HCT116 (cell line): ENCODE results near the gene NKX6-2. TPM values are rescaled to one million over a fixed set of nuclear protein-coding genes. Genes with fewer than 3 reads are reported as not detected.

ENCODE experiments used
- ATAC-seq: fragments of 200-7000 bp; cut with Tn5 transposase; 2 replicates; pipeline ENCODE4 v1.9.1; 2020; ENCODE audit warnings: mild to moderate bottlenecking, moderate library complexity
- BruUV-seq: library from RNA; stranded (reverse); fragments of 400-500 nt; replicated peaks from 2 replicates; lab custom pipeline; 2021; lab: Mats Ljungman, UMichigan
- CTCF ChIA-PET: fragments of 300-600 bp; sonication (Branson Sonifier 250); formaldehyde crosslinking; loops from one replicate; lab custom pipeline; 2021; ENCODE audit warnings: antibody characterized with exemption; lab: Charles Lee
- POLR2A ChIA-PET: fragments of 300-600, 350-600 bp; sonication (Branson Sonifier 250); formaldehyde crosslinking; loops from one replicate; lab custom pipeline; 2021; ENCODE audit warnings: antibody characterized with exemption; lab: Charles Lee
- RAD21 ChIA-PET, 2 experiments: fragments of 300-600 bp; sonication (Branson Sonifier 250); formaldehyde crosslinking; loops; one replicate each; lab custom pipeline; 2023; ENCODE audit warnings: low total read pairs in 2 of 2; ENCODE audit not compliant: uncharacterized antibody in 2 of 2, unreplicated experiment in 2 of 2, low non-redundant PET in 1 of 2; lab: Charles Lee
- DNase-seq: peaks from one replicate; pipeline ENCODE4 v3.0.0-alpha.2; 2010; ENCODE audit warnings: low read depth, low spot score
- H2AFZ ChIP-seq: fragments of 200-600 bp; shearing (Covaris generic), sonication (generic); 2 replicates; pipeline ENCODE4 v1.6.1; 2017; ENCODE audit warnings: low read depth, mixed run types, mixed read lengths, antibody characterized with exemption, low read length; ENCODE audit not compliant: poor library complexity, severe bottlenecking
- H3K27ac ChIP-seq: 2 replicates; pipeline ENCODE4 v1.5.1; 2012; ENCODE audit warnings: low read depth, low read length
- H3K27me3 ChIP-seq: fragments of 200-600 bp; sonication (generic); 2 replicates; pipeline ENCODE4 v1.6.1; 2016; ENCODE audit warnings: mixed run types, low read length, mixed read lengths; ENCODE audit not compliant: insufficient read depth
- H3K36me3 ChIP-seq, 2 experiments: fragments of 200-500 bp in 1 of 2; fragments of 200-600 bp in 1 of 2; sonication (Bioruptor generic) in 1 of 2; sonication (generic) in 1 of 2; 2 replicates each; pipeline versions ENCODE4 v1.5.1 to v1.6.1; 2014 to 2016; ENCODE audit warnings: low read length in 2 of 2, inconsistent platforms in 1 of 2, mixed read lengths in 1 of 2, mixed run types in 1 of 2; ENCODE audit not compliant: insufficient read depth in 2 of 2, control insufficient read depth in 1 of 2
- H3K4me1 ChIP-seq, 2 experiments: fragments of 200-600 bp in 1 of 2; sonication (generic) in 1 of 2; 2 replicates each; pipeline versions ENCODE4 v1.5.1 to v1.6.1; 2012 to 2017; ENCODE audit warnings: low read length in 2 of 2, inconsistent platforms in 1 of 2, mild to moderate bottlenecking in 1 of 2, mixed read lengths in 1 of 2, mixed run types in 1 of 2, moderate library complexity in 1 of 2; ENCODE audit not compliant: insufficient read depth in 2 of 2, control insufficient read depth in 1 of 2
- H3K4me2 ChIP-seq: fragments of 200-600 bp; sonication (generic); 2 replicates; pipeline ENCODE4 v1.6.1; 2017; ENCODE audit warnings: mixed run types, low read length, mixed read lengths
- H3K4me3 ChIP-seq, 2 experiments: fragments of 200-600 bp in 1 of 2; sonication (generic) in 1 of 2; replicated peaks in 1 of 2; 2 replicates each; pipeline ENCODE4 v1.5.1; 2011 to 2016; ENCODE audit warnings: low read length in 2 of 2, control low read depth in 1 of 2, low read depth in 1 of 2, mild to moderate bottlenecking in 1 of 2, mixed read lengths in 1 of 2, mixed run types in 1 of 2
- H3K79me2 ChIP-seq: fragments of 200-600 bp; sonication (generic); 2 replicates; pipeline ENCODE4 v1.6.1; 2017; ENCODE audit warnings: mild to moderate bottlenecking, mixed run types, low read length, moderate library complexity, mixed read lengths; ENCODE audit not compliant: insufficient read depth
- H3K9ac ChIP-seq: fragments of 200-600 bp; sonication (generic); 2 replicates; pipeline ENCODE4 v1.6.1; 2016; ENCODE audit warnings: low read length, mixed read lengths
- H3K9me2 ChIP-seq: fragments of 200-600 bp; sonication (generic), shearing (Covaris generic); 2 replicates; pipeline ENCODE4 v1.6.1; 2017; ENCODE audit warnings: mixed run types, mild to moderate bottlenecking, moderate library complexity; ENCODE audit not compliant: insufficient read depth
- H3K9me3 ChIP-seq, 2 experiments: fragments of 200-500 bp in 1 of 2; fragments of 200-600 bp in 1 of 2; sonication (Bioruptor generic) in 1 of 2; sonication (generic) in 1 of 2; 2 replicates each; pipeline ENCODE4 v1.6.1; 2014 to 2017; ENCODE audit warnings: low read length in 2 of 2, mixed read lengths in 2 of 2, inconsistent platforms in 1 of 2, low read depth in 1 of 2, mild to moderate bottlenecking in 1 of 2, mixed run types in 1 of 2, moderate library complexity in 1 of 2; ENCODE audit not compliant: control insufficient read depth in 1 of 2, insufficient read depth in 1 of 2
- H4K20me1 ChIP-seq: fragments of 200-600 bp; sonication (generic), shearing (Covaris generic); 2 replicates; pipeline ENCODE4 v1.6.1; 2017; ENCODE audit warnings: mixed run types, mild to moderate bottlenecking, moderate library complexity; ENCODE audit not compliant: insufficient read depth
- ATF3 ChIP-seq: IDR thresholded peaks from 2 replicates; pipeline ENCODE4 v1.6.1; 2012
- CBX3 ChIP-seq: IDR thresholded peaks from 2 replicates; pipeline ENCODE4 v1.6.1; 2012; ENCODE audit warnings: low read depth
- ELF1 ChIP-seq: IDR thresholded peaks from 2 replicates; pipeline ENCODE4 v1.6.1; 2012; ENCODE audit warnings: low read depth, borderline replicate concordance
- EZH2 ChIP-seq: fragments of 200-600 bp; sonication (generic); IDR thresholded peaks from 2 replicates; pipeline ENCODE4 v1.6.1; 2017; ENCODE audit warnings: antibody characterized with exemption, mixed run types
- FOSL1 ChIP-seq: IDR thresholded peaks from 2 replicates; pipeline ENCODE4 v1.6.1; 2012; ENCODE audit warnings: low read depth
- JUND ChIP-seq: IDR thresholded peaks from 2 replicates; pipeline ENCODE4 v1.6.1; 2012
- POLR2A ChIP-seq: IDR thresholded peaks from 2 replicates; pipeline ENCODE4 v1.7.0; 2011; ENCODE audit warnings: borderline replicate concordance; ENCODE audit not compliant: insufficient read depth, insufficient read length; ENCODE audit errors: extremely low read depth
- POLR2AphosphoS5 ChIP-seq: IDR thresholded peaks from 2 replicates; pipeline ENCODE4 v1.6.1; 2011; ENCODE audit warnings: mild to moderate bottlenecking, low read depth, low read length, moderate library complexity
- REST ChIP-seq: IDR thresholded peaks from 2 replicates; pipeline ENCODE4 v1.6.1; 2012; ENCODE audit warnings: low read depth
- TCF7L2 ChIP-seq: IDR thresholded peaks from 2 replicates; pipeline ENCODE4 v1.7.0; 2011; ENCODE audit warnings: borderline replicate concordance, inconsistent platforms; ENCODE audit not compliant: insufficient read depth, insufficient read length; ENCODE audit errors: extremely low read depth
- YY1 ChIP-seq: IDR thresholded peaks from 2 replicates; pipeline ENCODE4 v1.6.1; 2011; ENCODE audit warnings: low read length, low read depth, moderate library complexity, mild to moderate bottlenecking; ENCODE audit not compliant: insufficient replicate concordance; ENCODE audit errors: extremely low read depth
- ZBTB33 ChIP-seq: IDR thresholded peaks from 2 replicates; pipeline ENCODE4 v1.6.1; 2011; ENCODE audit warnings: mild to moderate bottlenecking, low read length, moderate library complexity; ENCODE audit not compliant: insufficient replicate concordance; ENCODE audit errors: extremely low read depth
- ZNF274 ChIP-seq: fragments of 200-500 bp; sonication (Bioruptor generic); IDR thresholded peaks from 2 replicates; pipeline ENCODE4 v1.6.1; 2014; ENCODE audit warnings: mild to moderate bottlenecking, low read depth, low read length, inconsistent platforms
- intact Hi-C: fragments of 100-400 bp; cut with micrococcal nuclease; formaldehyde crosslinking; loops from 2 replicates; pipeline ENCODE4 v1.10.0; 2022
- total RNA-seq: library from RNA; stranded (reverse); gene quantifications from one replicate; pipeline ENCODE4 v1.2.1, GENCODE V29; 2021; ENCODE audit not compliant: unreplicated experiment

The NKX6-2 gene
- total RNA-seq, 1 experiment from 2014 or later = not detected

GRCh38 chr10:132808383-132809231 lies 22.7 kb upstream of the NKX6-2 start:
- H3K9me3 ChIP-seq = no peaks in the 10 kb centered on the region
- RAD21 ChIA-PET = no interaction called here
- intact Hi-C loops = no loop called here
- TF ChIP-seq CBX3 (no peak), TCF7L2 (no peak), FOSL1 (no peak), POLR2A (no peak), POLR2AphosphoS5 (no peak), JUND (no peak), REST (no peak), ZBTB33 (no peak), ELF1 (no peak), EZH2 (no peak), ZNF274 (no peak), ATF3 (no peak), YY1 (no peak)
- no TSS peak for BruUV-seq
- H3K4me1 ChIP-seq = no peaks in the 10 kb centered on the region
- H3K79me2 ChIP-seq = no peaks in the 10 kb centered on the region
- DNase-seq = no peak
- H3K4me2 ChIP-seq = no peak overlapping the region
- no peaks in the 10 kb centered on the region for H3K9me2 ChIP-seq
- no peaks in the 10 kb centered on the region for H3K36me3 ChIP-seq
- no peak overlapping the region for H3K4me3 ChIP-seq
- H3K27me3 ChIP-seq = no peaks in the 10 kb centered on the region
- no peak overlapping the region for H3K9ac ChIP-seq
- no peak for ATAC-seq
- H3K27ac ChIP-seq = no peak overlapping the region
- H2AFZ ChIP-seq = no peak overlapping the region
- no peaks in the 10 kb centered on the region for H4K20me1 ChIP-seq
- CTCF ChIA-PET = no interaction called here
- POLR2A ChIA-PET = no interaction called here
